SK-N-SH (cell line): ENCODE measurements around the gene CHCHD1.

Source experiments
- CTCF ChIP-seq: fragments of 200-600 bp; sonication (generic); IDR thresholded peaks from 2 replicates; pipeline ENCODE4 v1.6.1; 2017; ENCODE audit warnings: antibody characterized with exemption, mild to moderate bottlenecking, moderate library complexity
- EZH2phosphoT487 ChIP-seq: fragments of 200-600 bp; sonication (generic); IDR thresholded peaks from 2 replicates; pipeline ENCODE4 v1.6.1; 2017; ENCODE audit warnings: low read depth, mixed run types, mild to moderate bottlenecking, antibody characterized with exemption, moderate library complexity, borderline replicate concordance
- FOXM1 ChIP-seq: IDR thresholded peaks from 2 replicates; pipeline ENCODE4 v1.4.0; 2012; ENCODE audit warnings: low read depth, mild to moderate bottlenecking
- GABPA ChIP-seq: IDR thresholded peaks from 2 replicates; pipeline ENCODE4 v1.4.0; 2012; ENCODE audit warnings: low read depth, mild to moderate bottlenecking
- NRF1 ChIP-seq: IDR thresholded peaks from 2 replicates; pipeline ENCODE4 v1.6.1; 2012; ENCODE audit warnings: low read depth, mild to moderate bottlenecking, low read length
- POLR2AphosphoS5 ChIP-seq: IDR thresholded peaks from 2 replicates; pipeline ENCODE4 v1.6.1; 2012; ENCODE audit warnings: low read depth, low read length
- RAD21 ChIP-seq: IDR thresholded peaks from 2 replicates; pipeline ENCODE4 v1.6.1; 2012; ENCODE audit warnings: mild to moderate bottlenecking, low read length
- SIN3A ChIP-seq: IDR thresholded peaks from 2 replicates; pipeline ENCODE4 v1.6.1; 2012; ENCODE audit warnings: low read depth, mild to moderate bottlenecking, low read length, moderate library complexity, borderline replicate concordance
- SMC3 ChIP-seq: IDR thresholded peaks from 2 replicates; pipeline ENCODE4 v1.6.1; 2012; ENCODE audit warnings: low read depth, low read length, improper control_type of control experiment
- TAF1 ChIP-seq: IDR thresholded peaks from 2 replicates; pipeline ENCODE4 v1.6.1; 2012; ENCODE audit warnings: low read depth, mild to moderate bottlenecking, low read length, moderate library complexity, borderline replicate concordance
- USF1 ChIP-seq: IDR thresholded peaks from 2 replicates; pipeline ENCODE4 v1.4.0; 2012; ENCODE audit warnings: low read depth, borderline replicate concordance
- YY1 ChIP-seq: IDR thresholded peaks from 2 replicates; pipeline ENCODE4 v1.4.0; 2012; ENCODE audit warnings: low read depth, mild to moderate bottlenecking
- ZBTB33 ChIP-seq: IDR thresholded peaks from 2 replicates; pipeline ENCODE4 v1.4.0; 2012; ENCODE audit warnings: low read depth, borderline replicate concordance

- no peak for TF ChIP-seq SIN3A
- TF ChIP-seq RAD21, result no peak
- no peak for TF ChIP-seq CTCF
- no peak for TF ChIP-seq TAF1
- no peak for TF ChIP-seq POLR2AphosphoS5
- no peak for TF ChIP-seq FOXM1
- no peak for TF ChIP-seq EZH2phosphoT487
- no peak for TF ChIP-seq GABPA
- TF ChIP-seq ZBTB33, result no peak
- TF ChIP-seq YY1, result no peak
- TF ChIP-seq USF1, result no peak
- TF ChIP-seq SMC3, result no peak
- no peak for TF ChIP-seq NRF1
Observed at GRCh38 chr10:73813333-73813732, 31.5 kb downstream of the CHCHD1 start.
